Colonic mucosa (tissue), 4 donors: ENCODE data around the gene SAMD3. TPM values are rescaled to one million over a fixed set of nuclear protein-coding genes. Genes with fewer than 3 reads are reported as not detected.

Experiments used
- DNase-seq: peaks from one replicate; pipeline ENCODE4 v3.0.0-alpha.2; 2020
- H3K27ac ChIP-seq: fragments of 200-600 bp; one replicate; pipeline ENCODE4 v1.8.0; 2021
- H3K27me3 ChIP-seq: fragments of 200-600 bp; one replicate; pipeline ENCODE4 v1.8.0; 2021
- H3K36me3 ChIP-seq: fragments of 200-600 bp; one replicate; pipeline ENCODE4 v1.8.0; 2021
- H3K4me1 ChIP-seq: fragments of 200-600 bp; one replicate; pipeline ENCODE4 v1.8.0; 2021; ENCODE audit warnings: mild to moderate bottlenecking
- H3K4me3 ChIP-seq: fragments of 200-600 bp; one replicate; pipeline ENCODE4 v1.8.0; 2021
- H3K9ac ChIP-seq, 2 donors: one replicate each; pipeline ENCODE4 v1.7.0; 2013; ENCODE audit warnings: control low read depth in 2 of 2, low read depth in 2 of 2, low read length in 2 of 2
- H3K9me3 ChIP-seq: fragments of 200-600 bp; one replicate; pipeline ENCODE4 v1.8.0; 2021
- CTCF ChIP-seq: fragments of 200-600 bp; IDR thresholded peaks from one replicate; pipeline ENCODE4 v1.8.0; 2022; ENCODE audit warnings: antibody characterized with exemption, mild to moderate bottlenecking
- intact Hi-C: fragments of 100-400 bp; cut with DNase I; formaldehyde crosslinking; loops from one replicate; pipeline ENCODE4 v1.14.1; 2022
- total RNA-seq, 2 donors: library from RNA; stranded (reverse); fragmentation: NEBNext Ultra II Directional in 1 of 2; extraction: Animal tissue kit (Norgen Biotek cat#: 25700) in 1 of 2; gene quantifications; one replicate each; pipeline ENCODE4 v1.2.1, GENCODE V29; 2021
- donor health status: healthy.
- donor health status: DM: no; HTN: no; CAD: no.
- donor health status: DM: no; HTN: no; CAD: no.

SAMD3 gene
- total RNA-seq, 2 donors from 2014 or later = 1.7 to 5.1 TPM

- no peaks in the 10 kb centered on the region for H3K4me1 ChIP-seq
- no peak overlapping the region for H3K9ac ChIP-seq
- H3K27me3 ChIP-seq = no peaks in the 10 kb centered on the region
- H3K9me3 ChIP-seq = no peaks in the 10 kb centered on the region
- H3K4me3 ChIP-seq = no peak overlapping the region
- H3K27ac ChIP-seq = no peak overlapping the region
- no peak for TF ChIP-seq CTCF
- no peaks in the 10 kb centered on the region for H3K36me3 ChIP-seq
- DNase-seq = no peak
- intact Hi-C loops = no loop called here
Measured at GRCh38 chr6:130116273-130116672, 106.5 kb downstream of the SAMD3 start.

GRCh38 chr6:130115036-130115435, 107.7 kb downstream of the SAMD3 start:
- no peaks in the 10 kb centered on the region for H3K27me3 ChIP-seq
- H3K27ac ChIP-seq = no peak overlapping the region
- no peak for TF ChIP-seq CTCF
- H3K4me1 ChIP-seq = no peaks in the 10 kb centered on the region
- no peak overlapping the region for H3K4me3 ChIP-seq
- DNase-seq = no peak
- no peak overlapping the region for H3K9ac ChIP-seq
- H3K9me3 ChIP-seq = no peaks in the 10 kb centered on the region
- no peaks in the 10 kb centered on the region for H3K36me3 ChIP-seq
- intact Hi-C loops = no loop called here

DNA sequence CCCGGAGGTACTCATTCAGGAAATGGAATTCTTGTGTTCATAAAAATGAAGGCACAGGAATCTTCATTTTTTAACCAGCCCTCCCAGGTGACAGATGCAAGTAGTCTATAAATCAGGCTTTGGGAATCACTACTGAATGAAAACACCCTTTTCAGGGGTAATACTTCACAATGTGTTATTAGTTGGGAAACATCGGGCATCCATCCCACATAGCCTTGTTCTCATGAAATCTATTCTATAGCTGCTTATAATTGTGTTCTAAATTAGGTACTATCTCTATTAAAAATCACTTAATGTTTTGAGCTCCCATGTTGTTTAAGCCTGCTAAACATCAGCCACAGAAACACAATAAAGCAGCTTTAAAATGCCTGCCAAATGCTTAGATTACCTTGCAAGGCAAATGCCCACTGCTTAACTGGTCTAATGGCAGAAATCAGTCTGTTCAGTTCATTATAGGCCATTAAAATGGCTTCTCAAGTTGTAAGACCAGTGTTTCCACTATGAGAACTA, 109.5 kb downstream of the SAMD3 start:
- Histone ChIP-seq H3K4me3 (no peak overlapping the region), H3K36me3 (no peaks in the 10 kb centered on the region), H3K27ac (no peak overlapping the region), H3K27me3 (no peaks in the 10 kb centered on the region), H3K9ac (no peak overlapping the region), H3K4me1 (no peaks in the 10 kb centered on the region), H3K9me3 (no peaks in the 10 kb centered on the region)
- no peak for TF ChIP-seq CTCF
- intact Hi-C loops = no loop called here
- DNase-seq = no peak

GRCh38 chr6:130111031-130111430, 111.7 kb downstream of the SAMD3 start:
- H3K36me3 ChIP-seq = no peaks in the 10 kb centered on the region
- no peaks in the 10 kb centered on the region for H3K27me3 ChIP-seq
- H3K4me3 ChIP-seq = no peak overlapping the region
- no peak overlapping the region for H3K9ac ChIP-seq
- intact Hi-C loops = no loop called here
- H3K27ac ChIP-seq = no peak overlapping the region
- H3K9me3 ChIP-seq = no peaks in the 10 kb centered on the region
- no peak for DNase-seq
- no peak for TF ChIP-seq CTCF
- no peaks in the 10 kb centered on the region for H3K4me1 ChIP-seq

DNA sequence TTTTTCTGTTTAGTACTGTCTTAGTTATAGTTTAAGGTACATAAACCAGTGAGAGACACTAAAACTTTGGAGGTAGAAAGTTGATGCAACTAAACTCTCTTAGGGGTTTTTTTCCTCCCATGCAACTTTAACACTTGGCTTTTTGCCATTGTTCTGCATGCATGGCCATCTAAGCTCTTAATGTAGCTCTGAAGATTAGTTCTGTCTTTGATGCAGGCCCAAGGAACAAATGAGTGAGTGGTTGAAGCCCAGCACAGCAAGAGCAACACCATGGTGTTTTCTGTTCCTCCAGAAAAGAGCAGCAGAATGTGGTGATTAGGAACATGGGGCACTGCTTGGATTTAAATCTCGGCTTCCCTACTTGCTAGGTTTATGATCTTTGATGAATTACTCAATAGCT, 115.0 kb downstream of the SAMD3 start:
- no peaks in the 10 kb centered on the region for H3K36me3 ChIP-seq
- H3K4me1 ChIP-seq = no peaks in the 10 kb centered on the region
- no peak overlapping the region for H3K4me3 ChIP-seq
- H3K27ac ChIP-seq = no peak overlapping the region
- no peak for TF ChIP-seq CTCF
- DNase-seq = no peak
- H3K27me3 ChIP-seq = no peaks in the 10 kb centered on the region
- H3K9me3 ChIP-seq = no peaks in the 10 kb centered on the region
- H3K9ac ChIP-seq = no peak overlapping the region
- intact Hi-C loops = no loop called here
